Left hindlimb (tissue), 1 donor: ENCODE results near the gene NDUFS4.
"Not testable (repeated sequence)": the region's sequence is repeated elsewhere in the genome, so short reads cannot be mapped to it uniquely, and the experiment has no call there.

Experiments
- DNase-seq: peaks from one replicate; pipeline ENCODE4 v3.0.0-alpha.2; 2018

NDUFS4 gene

DNA sequence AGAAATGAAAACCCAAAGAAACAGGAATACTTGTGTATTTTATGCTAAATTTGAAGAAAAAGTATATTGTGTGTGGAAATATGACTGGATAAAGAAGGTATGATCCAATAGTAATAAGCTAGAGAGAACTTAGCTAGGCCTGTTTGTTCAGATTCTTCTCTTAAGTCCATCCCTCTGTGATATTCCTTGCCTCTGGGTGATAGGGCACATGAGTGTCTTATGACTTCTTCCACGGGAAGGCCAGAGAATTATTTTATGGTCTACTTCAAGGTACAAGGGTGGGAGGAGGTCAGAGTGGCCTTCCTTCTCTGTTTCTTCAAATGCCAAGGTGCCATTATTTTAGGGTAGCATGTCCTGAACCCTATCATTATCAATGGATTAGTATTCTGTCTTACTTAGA is 113.7 kb downstream of the NDUFS4 start:
- DNase-seq, result no peak

DNA sequence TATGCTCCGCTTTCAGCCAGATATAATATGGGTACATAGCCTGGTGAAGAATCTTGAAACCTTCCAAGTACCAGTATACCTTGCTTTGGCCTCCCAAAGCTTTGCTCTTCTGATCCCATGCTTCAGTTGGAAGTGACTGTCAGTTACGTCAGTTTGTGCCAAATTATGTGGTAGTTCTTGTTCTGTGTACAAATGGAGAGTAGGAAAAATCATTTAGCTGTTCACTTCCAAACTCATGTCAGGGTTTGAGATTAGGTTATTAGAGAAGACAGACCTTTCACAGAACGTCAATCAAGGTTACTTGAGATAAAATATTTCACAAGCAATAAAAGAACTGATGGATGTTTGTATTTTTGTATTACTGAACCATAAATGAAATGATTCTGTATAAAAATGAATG is 117.2 kb downstream of the NDUFS4 start:
- no peak for DNase-seq

- DNase-seq, result no peak
Observed at GRCh38 chr5:53678981-53679660, 118.7 kb downstream of the NDUFS4 start.

DNA sequence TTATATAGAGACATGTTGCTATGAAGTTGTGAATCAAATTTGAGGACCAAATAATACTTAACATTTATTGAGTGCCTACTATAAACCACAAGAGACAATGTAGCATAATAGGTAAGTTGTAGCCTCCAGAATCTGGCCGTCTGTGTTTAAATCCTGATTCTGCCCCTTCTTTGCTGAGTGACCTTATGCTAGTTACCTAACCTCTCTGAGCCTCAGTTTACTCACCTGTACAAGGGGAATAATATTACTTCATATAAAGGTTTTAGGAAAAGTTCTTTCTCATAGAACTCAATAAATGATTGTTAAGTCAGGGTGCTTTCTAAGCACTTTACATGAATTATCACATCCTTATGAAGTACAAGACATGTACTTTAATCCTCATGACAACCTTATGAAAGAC is 120.6 kb downstream of the NDUFS4 start:
- no peak for DNase-seq

- DNase-seq, result no peak
Observed at GRCh38 chr5:53691014-53691413, 130.6 kb downstream of the NDUFS4 start.

- no peak for DNase-seq
Observed at GRCh38 chr5:53694520-53695022, 134.1 kb downstream of the NDUFS4 start.

DNA sequence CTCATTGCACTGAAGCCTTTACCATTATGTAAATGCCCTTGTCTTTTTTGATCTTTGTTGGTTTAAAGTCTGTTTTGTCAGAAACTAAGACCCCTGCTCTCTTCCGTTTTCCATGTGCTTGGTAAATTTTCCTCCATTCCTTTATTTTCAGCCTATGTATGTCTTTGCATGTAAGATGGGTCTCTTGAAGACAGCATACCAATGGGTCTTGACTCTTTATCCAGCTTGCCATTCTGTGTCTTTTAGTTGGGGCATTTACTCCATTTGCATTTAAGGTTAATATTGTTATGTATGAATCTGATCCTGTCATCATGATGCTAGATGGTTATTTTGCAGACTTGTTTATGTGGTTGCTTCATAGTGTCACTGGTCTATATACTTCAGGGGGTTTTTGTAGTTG is 150.0 kb downstream of the NDUFS4 start:
- not testable (repeated sequence) for DNase-seq

GRCh38 chr5:53712327-53712726 is 151.9 kb downstream of the NDUFS4 start:
- no peak for DNase-seq

GRCh38 chr5:53713978-53714666 is 153.7 kb downstream of the NDUFS4 start:
- DNase-seq, result no peak

- no peak for DNase-seq
Observed at GRCh38 chr5:53714667-53715010, 154.2 kb downstream of the NDUFS4 start.

DNA sequence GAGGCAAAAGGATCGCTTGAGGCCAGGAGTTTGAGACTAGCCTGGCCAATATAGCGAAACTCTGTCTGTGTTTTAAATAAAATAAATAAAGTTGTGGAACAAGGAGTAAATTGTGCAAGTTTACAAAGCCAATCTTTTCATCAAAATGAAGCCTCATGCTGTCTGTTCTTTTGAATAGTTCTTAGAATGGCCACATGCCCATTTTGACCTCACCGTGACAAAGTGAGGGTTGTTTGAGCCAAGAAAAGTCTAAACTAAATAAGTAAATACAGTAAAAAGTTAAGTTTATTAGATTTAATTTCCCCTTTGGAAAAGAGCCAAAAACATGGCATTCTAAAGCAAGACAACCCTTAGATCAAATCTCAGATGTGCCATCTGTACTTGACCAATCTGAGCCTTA is 165.7 kb downstream of the NDUFS4 start:
- DNase-seq, result no peak

DNA sequence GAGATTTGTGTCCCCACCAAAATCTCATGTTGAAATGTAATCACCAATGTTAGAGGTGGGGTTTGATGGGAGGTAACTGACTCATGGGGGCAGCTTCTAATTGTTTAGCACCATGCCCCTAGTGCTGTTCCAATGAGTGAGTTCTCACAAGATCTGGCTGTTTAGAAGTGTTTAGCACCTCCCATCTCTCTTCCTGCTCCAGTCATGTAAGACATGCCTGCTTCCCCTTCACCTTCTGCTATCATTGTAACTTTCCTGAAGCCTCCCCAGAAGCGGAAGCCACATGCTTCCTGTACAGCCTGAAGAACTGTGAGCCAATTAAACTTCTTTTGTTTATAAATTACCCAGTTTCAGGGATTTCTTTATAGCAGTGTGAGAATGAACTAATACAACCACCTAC is 170.5 kb downstream of the NDUFS4 start:
- no peak for DNase-seq
